DMS153 treated with DMSO at 0.1 percent for 48 hours (cell line): Measurements from ENCODE around the gene STARD7.
"Not testable (repeated sequence)": the region's sequence is repeated elsewhere in the genome, so short reads cannot be mapped to it uniquely, and the experiment has no call there.

Experiments
- DNase-seq: peaks from one replicate; lab custom pipeline; 2025; ENCODE audit not compliant: unreplicated experiment; lab: John Stamatoyannopoulos, UW

STARD7 gene

DNA sequence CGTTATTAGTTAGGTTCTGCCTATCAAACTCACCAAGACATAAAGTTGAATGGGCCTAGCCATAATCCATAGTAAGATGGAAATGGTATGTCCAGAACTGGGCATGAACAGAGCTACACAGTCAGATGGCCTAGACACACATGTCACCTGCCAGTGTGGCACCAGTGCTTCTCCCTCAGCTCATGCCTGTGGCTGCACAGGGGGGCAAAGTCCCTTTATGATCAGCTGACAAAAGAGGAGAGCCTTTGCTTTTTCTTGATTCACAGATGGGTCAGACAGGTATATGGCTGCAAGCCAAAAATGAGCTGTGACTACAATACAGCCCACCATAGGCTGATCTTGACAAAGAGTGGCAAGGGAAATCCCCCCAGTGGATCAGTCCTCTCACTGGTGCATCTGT is 28.3 kb upstream of the STARD7 start:
- DNase-seq: no peak

DNA sequence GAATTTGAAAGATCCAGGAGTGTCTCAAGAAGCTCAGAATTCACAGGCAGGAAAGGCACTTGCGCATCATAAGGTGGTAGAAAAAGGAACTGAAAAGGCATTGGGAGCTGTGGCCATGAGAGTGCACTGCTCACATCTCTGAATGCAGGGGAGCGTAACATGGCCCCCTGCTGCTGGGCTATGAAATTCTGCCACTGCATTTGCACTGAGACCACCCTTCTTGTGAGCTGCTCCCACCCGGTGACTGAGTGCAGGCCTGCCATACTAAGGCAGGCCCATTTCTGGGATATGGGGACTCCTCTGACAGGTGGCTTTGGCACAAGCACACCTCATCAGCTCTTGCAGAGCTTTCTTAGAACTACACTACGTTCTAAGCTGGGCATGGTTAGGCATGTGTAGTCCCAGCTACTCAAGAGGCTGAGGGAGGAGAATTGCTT is 25.3 kb upstream of the STARD7 start:
- no peak for DNase-seq

DNA sequence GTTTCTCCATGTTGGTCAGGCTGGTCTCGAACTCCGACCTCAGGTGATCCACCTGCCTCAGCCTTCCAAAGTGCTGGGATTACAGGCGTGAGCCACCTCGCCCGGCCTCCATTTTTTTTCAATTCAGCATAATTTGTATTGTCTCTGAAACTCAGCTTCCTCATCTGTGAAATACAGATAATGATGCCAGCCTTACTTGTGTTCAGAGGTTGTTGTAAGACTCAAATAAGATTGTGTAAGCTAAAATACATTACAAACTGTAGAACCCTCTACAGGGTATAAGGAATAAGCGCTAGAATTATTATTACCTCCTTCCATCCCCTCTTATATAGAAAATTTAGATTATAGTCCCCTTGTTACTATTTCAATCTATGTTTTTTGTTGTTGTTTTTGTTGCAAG is 24.8 kb upstream of the STARD7 start:
- DNase-seq: no peak

DNA sequence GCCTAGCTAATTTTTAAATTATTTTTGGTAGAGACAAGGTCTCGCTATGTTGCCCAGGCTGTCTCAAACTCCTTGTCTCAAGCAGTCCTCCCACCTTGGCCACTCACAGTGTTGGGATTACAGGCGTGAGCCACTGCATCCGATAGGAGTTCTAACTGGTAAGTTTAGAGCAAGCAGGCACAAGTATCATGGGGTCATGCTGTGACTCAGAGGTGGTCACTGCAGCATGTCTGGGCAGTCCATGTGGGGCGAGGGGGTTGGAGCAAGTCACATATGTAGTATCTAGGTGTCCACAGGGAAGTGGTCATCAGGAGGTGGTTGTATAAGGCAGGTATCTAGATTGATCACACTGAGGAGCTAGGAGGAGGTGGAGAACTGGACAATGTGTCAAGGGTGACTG is 22.7 kb upstream of the STARD7 start:
- DNase-seq: no peak

DNA sequence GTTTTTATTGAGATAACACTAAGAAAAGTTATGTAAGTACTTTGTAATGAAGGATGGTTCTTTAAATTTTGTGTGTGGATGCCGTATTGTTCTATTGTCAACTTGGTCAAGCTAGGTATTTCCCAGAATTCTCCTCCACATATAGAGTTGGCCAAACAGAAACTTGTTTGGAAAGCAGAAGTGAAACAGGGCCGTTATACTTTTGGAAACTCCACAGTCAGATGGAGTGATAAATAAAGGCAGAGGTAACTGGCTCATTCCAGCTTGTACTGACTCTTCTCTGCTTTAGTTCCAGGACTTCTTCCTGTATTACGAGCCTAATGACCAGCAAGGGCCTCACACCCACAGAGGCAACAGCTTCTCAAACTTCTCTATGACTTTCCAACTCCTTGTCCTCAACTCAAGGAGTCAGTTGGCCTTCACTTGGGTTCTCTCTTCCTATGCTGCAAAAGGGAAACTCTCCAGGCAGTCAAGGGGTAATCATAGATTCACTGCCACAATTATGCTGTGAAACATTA is 16.4 kb upstream of the STARD7 start:
- no peak for DNase-seq

DNA sequence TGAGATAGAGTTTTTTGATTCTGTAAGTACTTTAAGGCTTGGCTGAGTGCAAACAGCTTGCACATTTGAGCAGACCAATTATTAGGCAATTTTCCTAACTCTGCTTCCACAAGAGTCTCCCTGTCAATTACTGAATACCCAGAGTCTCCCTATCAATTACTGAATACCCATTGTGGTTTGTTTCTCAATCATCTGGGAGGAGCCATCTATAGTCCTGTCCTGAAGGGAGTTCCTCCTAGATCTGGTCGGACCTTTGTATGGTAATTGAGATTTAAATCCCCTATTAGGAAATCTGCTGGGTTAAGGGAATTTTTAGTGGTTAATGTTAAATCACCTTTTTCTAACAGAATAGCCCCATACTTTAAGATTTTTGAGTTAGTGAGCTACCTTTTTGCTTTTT is 12.5 kb upstream of the STARD7 start:
- DNase-seq: not testable (repeated sequence)

DNA sequence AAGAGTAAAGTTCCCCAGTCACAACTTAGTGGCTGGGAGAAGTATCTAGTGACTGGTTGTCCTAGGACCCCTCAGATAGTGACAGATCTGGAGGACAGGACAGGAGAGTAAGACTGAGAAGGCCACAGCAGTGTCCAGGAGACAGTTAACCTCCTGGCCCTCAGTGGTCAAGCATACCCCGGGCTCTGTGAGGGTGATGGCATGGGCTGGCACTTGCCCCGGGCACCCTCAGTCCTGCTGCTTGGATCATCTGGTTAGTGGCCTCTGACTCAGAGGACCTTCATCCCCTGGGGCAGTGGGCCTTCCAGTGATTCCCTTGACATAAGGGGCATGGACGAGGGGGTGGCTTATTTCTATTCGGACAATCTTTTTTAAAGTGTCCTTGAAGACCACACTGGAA is 11.3 kb upstream of the STARD7 start:
- DNase-seq: not testable (repeated sequence)

DNA sequence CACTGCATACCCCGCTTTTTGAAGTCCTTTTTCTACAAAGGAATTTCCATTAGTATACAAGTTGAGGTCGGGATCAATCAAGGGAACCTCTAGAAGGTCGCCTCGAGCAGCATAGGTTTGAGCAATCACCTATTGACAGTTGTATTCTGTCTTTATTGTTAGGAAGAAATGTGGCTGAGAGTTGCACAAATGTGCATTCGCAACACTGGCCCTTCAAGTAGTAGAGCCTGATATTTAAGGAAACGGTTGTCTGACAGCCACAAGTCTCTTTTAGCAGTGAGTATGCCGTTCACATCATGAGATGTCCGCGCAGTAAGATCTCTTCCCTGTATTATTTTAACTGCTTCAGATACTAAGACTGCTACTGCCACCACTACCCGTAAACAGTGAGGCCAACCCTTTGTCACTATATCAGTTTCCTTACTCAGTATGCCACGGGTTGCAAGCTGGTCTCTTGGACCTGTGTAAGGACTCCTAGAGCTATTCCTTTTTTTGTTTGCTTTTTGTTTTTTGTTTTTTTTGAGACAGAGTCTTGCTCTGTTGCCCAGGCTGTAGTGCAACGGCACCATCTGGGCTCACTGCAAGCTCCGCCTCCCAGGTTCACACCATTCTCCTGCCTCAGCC is 10.0 kb upstream of the STARD7 start:
- no peak for DNase-seq

DNA sequence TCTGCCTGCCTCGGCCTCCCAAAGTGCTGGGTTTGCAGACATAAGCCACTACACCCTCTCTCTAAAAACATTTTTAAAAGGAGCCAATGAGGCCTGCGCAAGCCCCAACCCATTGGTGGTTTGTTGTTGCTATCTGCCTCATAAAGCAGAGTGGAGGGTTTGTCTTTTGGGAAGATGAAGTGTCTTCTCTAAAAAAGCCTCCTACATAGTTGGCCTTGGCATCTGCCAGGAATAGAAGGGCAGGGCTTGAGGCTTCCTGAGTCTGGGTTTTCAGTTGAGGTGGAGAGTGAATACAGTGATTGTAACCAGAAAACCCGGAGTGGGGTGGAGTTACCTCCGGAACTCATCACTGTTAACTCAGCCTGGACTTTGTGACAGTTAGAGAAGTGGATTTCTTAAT is 5.9 kb upstream of the STARD7 start:
- DNase-seq: no peak

DNA sequence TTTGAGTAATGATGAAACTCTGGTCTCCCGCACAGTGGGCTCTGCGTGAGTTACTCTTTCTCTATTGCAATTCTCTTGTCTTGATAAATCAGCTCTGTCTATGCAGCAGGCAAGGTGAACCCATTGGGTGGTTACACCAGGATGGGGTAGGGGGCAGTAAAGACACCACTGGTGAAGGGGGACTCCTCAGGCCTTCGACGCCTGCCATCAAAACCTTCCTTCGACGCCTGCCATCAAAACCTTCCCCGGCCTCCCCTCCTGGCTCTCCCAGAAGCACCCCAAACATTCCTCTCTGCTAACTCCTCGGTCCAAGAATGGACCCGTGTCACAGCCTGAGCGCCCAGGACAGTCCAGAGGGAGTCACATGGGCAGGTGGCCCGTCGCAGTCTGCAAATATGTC is 4.8 kb upstream of the STARD7 start:
- no peak for DNase-seq

DNA sequence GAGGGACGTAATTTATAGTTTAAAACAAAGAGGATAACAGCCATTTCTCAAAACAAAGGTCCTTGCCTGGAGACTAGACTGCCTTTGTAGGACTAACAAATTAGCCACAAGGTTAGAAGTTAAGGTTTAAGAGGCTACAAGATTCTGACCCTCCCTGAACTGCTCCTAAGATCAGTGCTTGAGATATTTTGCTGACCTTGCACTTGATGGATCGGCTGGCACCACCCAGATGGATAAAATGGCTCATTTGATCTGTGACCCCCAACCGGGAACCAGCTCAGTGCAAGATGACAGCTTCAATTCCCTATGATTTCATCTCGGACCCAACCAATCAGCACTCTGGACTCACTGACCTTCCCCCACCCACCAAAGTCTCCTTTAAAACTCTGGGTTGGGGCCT is 3.7 kb upstream of the STARD7 start:
- DNase-seq: no peak

DNA sequence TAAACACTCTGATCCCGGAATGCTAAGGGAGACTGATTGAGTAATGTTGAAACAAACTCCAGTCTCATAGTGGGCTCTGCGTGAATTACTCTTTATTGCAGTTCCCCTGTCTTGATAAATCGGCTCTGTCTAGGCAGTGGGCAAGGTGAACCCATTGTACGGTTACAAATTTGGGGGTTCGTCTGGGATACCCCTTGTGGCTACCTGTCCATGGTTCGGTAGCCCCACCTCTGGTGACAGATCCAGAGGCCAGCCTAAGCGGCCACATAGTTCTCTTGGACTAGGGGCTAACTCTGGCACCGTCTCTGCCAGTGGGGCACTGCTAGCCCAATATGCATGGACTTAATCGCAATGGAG is 1.1 kb upstream of the STARD7 start:
- DNase-seq: no peak

DNA sequence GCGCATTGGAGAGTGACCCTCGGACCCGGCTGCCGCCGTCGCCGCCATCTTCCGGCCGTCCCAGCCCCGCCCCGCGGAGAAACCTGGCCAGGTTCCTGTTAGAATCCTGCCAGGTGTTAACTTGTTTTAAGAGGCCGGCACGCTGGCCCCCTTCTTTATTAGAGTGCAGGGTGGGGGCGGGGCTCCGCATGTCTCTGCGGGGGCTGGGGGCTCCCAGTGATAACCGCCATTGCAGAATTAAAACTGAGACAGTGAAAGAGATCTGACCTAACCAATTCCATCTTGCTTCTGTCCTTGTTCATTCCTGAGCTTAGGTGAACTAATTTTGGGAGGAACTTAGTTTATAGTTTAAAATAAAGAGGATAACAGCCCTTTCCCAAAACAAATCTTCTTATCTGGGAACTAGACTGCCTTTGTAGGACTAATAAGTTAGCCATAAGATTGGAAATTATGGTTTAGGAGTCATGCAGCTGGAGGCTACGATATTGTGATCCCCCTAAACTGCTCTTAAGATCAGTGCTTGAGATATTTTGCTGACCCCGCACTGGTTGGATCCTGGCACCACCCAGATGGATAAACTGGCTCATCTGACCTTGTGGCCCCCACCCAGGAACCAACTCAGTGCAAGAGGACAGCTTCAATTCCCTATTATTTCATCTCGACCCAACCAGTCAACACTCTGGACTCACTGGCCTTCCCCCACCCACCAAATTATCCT is 543 bp upstream of the STARD7 start:
- no peak for DNase-seq

DNA sequence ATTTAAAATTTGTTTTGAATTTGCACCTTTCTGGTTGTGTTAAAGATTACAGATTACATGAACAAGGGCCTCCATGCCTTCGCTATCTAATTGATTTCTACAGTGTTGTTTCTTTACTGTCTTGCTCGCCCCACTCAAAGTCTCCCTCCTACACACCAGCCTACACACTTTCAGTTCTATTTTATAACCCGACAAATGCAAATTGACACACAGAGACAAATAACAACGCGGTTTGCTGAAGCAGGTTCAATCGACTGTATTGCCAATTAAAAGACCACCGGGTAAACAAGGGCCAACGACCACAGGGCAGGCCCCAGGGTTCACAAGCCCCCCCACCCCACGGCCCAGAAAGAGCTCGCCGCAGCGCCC is 869 bp downstream of the STARD7 start:
- DNase-seq: no peak

DNA sequence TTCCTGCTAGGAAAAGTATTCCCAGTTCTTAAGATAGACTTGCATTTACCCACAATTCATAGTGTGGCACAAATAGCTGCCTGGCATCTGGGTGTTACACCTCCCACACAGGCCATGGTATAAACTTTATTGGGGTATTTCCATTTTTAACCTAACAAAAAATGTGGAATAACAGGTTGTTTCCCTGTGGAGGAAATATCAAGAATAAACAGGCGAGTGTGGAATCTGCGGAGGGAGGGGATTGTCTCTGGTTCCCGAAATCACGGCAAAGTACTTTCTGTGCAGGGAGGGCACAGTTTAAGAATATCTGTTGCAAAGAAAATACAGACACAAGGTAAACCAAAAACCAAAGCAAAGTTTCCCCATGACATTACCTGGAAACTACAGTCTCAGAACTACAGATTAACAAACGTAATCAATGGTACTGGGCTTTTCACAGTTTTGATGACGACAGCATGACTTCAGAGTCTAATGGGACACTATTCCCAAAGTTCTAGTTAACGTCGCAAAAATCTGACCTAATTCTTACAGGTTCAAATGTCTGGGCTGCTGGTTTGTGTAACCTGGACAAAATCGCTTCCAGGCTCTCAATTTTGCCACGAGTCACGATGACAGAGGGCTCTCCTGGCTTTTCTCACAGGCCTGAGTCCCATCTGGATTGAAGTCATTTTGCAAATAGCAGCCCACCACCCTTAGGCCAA is 1.4 kb downstream of the STARD7 start:
- no peak for DNase-seq

DNA sequence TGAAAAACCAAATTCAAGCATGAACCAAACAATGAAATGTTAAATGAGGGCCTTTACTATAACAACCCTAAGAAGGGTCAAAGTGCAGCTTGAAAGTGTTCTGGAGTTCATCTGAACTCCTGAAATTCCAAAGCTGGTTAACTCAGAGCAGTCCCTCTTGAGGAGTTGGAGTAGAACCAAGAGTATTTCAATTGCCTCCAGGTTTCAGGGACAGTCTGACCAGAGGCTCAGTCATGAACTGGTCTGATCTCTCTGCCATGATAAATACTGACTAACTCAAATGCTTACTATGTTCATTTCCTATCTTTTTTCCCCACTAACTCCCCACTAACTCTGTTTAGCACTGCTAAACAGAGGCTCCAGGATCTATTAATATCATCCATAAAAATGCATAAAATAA is 2.7 kb downstream of the STARD7 start:
- no peak for DNase-seq

DNA sequence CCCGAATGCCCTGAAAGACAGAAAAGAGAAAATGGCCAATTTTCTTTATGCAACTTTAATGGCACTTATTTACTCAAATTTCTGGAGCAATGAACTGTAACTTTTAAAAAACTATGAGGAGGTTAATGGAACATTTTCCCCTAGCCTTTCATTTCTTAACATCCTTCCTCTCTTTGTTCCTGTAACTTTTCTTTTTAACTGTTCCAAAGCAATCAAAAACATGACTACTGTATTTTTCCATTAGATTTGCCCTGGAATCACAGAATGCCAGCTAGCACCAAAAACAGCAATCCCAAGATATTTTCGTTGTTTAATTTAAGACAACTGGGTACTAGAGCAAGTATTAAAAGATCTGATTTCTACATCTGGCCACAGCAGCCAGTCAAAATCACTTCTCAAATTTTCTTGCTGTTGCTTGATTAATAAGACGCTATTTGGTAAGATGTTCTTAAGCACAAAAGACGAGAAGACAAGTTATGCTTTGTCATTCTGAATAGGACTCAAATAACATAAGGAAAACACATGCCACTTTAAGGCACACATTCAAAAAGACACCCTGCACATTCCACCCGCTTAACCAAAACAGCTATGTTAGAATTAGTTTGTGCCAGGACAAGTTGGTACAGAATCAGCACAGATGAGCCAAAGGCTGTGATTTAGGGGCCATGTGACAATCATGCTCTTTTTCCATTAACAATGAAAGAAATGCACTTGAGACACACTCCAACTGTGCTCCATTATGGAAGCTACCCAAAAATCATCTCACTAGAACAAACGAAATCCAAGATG is 3.6 kb downstream of the STARD7 start:
- DNase-seq: no peak

DNA sequence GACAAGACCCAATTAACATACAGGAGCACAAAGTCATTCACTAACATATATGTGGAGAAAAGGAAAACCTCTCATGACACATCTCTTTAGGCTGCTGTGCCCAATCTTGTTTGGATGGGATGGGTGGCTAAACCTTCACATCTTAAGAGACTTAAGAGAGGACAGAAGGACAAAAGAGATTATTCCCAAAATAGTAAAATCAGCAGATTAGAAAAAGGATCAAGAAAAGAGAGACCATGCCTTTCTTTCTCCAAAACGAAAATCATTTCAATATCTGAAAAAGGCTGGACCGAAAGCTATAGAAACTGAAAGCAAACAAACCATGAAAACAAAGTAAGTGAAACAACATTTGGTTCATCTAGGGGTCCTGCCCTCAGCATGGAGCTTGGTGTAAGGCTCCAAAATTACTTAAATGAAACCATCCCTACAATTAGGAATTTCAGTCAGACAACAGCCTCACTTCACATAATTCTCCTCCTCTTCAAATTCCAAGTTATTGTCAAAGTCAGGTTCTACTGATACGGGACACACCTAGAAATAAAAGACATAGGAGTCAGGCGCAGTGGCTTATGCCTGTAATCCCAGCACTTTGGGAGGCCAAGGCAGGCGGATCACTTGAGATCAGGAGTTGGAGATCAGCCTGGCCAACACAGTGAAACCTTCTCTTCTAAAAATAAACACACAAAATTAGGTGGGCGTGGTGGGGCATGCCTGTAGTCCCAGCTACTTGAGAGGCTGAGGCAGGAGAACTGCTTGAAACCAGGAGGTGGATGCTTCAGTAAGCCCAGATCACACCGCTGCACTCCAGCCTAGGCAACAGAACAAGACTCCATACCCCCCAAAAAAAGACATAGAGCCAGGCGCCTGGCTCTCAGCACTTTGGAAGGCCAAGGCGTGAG is 5.2 kb downstream of the STARD7 start:
- no peak for DNase-seq

DNA sequence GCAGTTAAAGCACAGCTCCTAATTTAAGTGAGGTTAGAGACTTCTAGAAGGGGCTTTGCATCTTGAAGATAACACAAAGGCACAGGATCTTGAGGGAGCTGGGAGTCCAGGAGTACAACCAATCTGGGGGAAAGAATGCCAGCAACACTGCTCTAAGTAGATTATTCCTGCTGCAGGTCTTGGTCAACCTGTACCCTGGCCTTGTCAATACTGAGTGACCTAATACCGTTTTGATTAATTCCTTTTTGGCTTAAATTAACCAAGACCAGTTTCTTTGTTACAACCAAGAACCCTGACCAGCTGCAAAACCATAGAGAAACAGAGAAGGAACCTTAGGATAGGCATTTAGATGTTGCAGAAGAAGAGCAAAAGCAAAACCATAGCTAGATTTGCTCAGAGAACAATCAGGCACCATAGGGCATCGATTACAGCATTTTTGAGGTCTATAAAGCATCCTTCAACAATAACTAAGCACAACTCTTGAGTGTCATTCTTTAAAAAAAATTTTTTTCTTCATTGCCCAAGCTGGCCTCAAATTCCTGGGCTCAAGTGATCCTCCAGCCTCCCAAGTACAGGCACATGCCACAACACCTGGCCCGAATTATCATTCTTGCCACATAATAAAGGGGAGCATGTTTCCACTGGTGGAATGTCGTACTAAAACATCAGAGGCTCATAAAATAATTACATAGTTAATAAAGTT is 6.3 kb downstream of the STARD7 start:
- no peak for DNase-seq

DNA sequence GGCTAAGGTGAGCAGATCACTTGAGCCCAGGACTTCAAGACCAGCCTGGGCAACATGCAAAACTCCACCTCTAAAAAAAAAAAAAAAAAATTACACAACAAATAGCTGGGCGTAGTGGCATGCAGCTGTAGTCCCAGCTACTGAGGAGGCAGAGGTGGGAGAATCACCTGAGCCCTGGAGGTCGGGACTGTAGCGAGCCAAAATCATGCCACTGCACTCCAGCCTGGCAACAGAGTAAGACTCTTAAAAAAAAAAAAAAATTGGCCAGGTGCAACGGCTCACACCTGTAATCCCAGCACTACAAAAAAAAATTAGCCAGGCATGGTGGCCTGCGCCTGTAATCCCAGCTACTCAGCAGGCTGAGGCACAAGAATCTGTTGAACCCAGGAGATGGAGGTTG is 7.3 kb downstream of the STARD7 start:
- no peak for DNase-seq
